NCI-H1436 (cell line): Measurements from ENCODE around the gene NT5DC3.
"Not testable (repeated sequence)": the region's sequence is repeated elsewhere in the genome, so short reads cannot be mapped to it uniquely, and the experiment has no call there.

ENCODE experiments used
- DNase-seq: peaks from one replicate; lab custom pipeline; 2025; lab: John Stamatoyannopoulos, UW

NT5DC3 gene

DNA sequence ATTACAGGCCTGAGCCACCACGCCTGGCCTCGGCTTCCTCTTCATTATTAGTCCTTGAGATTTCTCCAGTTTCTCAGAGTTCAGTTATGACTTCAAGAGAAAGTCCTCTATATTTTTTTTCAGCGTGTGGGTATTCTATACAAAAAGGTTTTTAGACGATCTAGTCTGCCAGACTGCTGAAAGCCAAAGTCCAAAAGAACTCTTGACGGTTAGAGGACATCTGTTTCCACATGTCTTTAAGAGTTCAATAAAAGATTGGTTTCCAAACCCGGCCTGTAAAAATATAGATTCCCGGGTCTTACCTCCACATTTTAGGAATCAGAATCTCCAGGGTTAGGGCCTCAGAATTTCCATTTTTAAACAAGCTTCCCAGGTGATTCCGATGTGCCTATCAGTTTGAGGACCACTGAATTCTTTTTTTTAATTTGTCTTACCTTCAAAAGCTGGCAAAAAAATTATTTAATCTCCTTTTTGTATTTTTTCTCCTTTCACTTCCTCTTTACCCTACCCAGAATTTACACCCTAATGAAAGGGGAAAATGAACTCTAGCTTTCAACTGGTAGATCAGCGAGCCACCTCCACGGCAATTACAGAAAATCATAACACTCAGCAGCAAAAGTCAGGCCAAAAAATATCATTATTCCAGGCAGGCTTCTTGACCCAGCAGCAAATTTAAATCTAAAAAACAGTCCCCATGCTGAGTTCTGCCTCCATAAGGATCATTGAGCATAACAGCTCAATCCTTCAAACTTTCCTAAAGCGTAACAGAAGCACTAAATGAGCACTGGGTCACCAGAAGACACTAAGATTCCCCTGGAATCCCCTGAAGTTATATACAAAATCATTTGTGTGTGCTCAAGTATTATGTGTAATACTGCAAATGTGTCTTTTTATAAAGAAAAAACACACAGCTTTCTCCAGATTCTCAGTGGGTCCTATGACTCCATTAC lies 8.7 kb downstream of the NT5DC3 start:
- no peak for DNase-seq

DNA sequence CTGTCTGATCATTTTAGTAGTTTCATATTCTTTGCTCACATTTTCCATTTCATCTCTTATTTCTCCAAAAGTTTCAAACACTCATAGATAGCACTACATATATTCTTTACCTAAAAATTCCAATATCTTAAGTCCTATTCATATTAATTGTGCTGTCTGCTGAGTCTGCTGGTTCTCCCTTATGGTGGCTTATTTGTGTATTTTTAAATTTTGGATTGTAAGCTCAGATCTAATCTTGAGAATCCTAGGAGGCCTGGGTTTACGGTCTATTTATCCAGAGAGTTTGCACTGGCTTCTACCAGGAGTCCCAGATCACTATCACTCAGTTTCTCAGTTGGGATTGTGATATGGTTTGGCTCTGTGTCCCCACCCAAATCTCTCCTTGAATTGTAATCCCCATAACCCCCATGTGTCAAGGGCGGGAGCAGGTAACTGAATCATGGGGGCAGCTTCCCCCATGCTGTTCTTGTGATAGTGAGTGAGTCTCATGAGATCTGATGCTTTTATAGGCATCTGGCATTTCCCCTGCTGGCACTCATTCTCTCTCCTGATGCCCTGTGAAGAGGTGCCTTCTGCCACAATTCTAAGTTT lies 10.2 kb downstream of the NT5DC3 start:
- no peak for DNase-seq

GRCh38 chr12:103830025-103830725 lies 10.9 kb downstream of the NT5DC3 start:
- DNase-seq: no peak

GRCh38 chr12:103829092-103829491 lies 11.9 kb downstream of the NT5DC3 start:
- DNase-seq: no peak

GRCh38 chr12:103827911-103828391 lies 13.1 kb downstream of the NT5DC3 start:
- no peak for DNase-seq

DNA sequence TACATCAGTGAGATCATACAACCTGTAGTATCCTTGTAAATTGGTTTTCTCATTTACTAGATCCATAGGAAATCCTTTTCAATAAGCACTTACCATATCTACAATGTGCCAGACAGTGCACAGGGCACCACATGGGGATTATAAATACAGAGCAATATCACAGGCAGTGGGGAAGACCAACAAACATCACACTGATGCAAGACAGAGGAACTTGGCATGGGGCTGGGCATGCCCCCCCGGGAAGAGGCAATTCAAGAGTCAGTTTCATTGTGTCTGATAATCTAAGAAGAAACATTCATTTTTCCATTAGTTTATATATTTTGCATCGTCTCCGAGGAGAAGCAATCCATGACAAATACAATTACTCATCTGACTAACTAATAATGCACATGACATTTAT lies 16.2 kb downstream of the NT5DC3 start:
- DNase-seq: no peak

- DNase-seq: no peak
Observed at GRCh38 chr12:103824290-103824689, 16.7 kb downstream of the NT5DC3 start.

DNA sequence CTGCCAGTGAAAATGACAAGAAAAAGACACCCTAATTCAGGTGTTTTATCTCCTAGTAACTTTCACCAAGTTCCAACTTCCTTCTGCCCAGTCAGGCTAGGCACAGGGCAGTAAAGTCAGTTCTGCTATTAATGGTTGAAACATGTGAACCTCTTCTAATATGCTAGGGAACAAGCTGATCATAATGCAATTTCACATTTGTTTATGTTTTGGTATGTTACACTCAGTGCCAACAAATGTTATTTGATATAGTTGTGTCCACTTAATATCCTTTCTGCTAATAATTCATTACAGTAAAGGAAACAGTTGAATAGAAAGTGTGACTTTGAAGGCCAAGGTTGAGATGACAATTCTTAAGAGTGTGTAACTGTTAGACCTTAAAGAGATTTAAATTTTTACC lies 17.2 kb downstream of the NT5DC3 start:
- DNase-seq: no peak

DNA sequence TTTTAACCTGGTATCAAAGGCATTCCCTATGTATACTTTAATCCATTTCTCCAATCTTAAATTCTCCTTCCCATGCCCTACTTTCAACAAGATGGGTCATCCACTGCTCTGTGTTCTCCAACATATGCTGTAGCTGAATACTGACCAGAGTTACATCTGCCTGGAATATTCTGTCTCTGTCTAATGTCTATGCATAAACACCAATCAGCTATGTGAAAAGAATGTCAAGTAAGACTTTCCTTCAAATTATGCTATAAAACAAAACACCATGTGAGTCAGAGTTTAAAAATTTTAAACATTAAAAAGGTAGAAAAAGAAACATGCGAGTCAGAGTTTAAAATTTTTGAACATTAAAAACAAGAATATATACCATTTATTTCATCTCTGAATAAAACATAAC lies 19.3 kb downstream of the NT5DC3 start:
- DNase-seq: no peak

DNA sequence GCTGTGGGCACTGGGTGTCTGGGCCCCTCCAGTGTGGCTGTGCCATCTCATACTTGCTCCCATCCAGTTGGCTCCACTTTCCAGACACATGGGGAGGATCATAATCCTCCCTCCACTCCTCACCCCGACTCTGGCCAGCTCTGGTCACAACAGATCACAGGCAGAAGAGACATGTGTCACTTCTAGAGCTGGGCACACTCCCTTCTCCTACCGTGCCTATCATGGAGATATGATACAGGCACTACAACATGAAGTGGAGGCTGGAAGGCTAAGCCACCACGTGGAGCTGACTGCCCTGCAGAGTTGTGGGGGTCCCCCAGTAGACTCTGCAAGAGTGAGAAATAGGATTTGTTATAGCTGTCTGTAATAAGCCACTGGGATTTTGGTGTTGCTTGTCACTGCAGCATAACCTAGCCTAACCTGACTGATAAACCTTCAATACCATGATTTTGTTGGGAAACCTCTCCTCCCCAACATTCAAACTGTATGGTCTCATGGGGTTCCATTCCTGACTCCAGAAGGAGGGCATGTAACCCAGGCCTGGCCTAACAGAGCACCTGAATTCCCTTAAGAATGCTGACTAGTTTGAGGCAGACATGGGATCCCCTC lies 20.0 kb downstream of the NT5DC3 start:
- no peak for DNase-seq

GRCh38 chr12:103820361-103820760 lies 20.7 kb downstream of the NT5DC3 start:
- DNase-seq: no peak

GRCh38 chr12:103819892-103820291 lies 21.1 kb downstream of the NT5DC3 start:
- DNase-seq: no peak

DNA sequence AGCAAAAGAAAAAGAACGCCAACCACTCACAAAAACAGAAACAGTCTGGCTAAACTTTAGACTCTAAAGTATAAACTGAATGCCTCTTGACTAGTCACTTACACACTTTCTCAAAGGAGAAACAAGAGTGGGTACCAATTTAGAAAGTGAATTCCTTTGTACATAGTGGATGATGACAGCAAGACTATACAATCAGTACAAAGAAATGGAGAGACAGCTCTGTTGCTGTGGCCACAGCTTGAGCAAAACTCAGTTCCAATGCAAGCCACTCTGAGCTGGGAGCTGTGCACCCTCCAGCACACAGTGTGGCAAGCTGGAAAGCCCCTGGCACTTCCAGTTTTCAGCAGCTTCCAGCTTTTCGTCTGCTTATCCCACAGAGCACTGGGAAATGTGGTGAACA lies 21.7 kb downstream of the NT5DC3 start:
- DNase-seq: no peak

DNA sequence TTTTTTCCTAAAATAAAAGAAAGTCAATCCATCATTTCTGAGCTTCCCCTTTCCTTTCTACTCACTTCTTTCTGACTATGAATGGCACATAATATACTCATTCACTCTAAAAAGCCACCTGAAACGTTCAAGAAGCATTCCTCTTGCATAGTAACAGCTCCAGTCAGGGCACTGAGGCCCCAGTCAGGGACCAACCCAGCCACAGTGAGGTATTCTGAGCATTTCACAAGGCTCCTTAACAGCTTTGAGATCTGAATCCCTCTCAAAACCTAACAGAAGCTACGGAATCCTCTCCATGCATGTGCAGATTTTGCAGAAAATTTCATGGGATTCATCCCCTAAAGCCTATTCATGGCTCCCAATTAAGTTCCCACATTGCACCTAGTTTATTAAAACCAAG lies 23.2 kb downstream of the NT5DC3 start:
- DNase-seq: no peak

GRCh38 chr12:103816663-103817062 lies 24.4 kb downstream of the NT5DC3 start:
- DNase-seq: no peak

DNA sequence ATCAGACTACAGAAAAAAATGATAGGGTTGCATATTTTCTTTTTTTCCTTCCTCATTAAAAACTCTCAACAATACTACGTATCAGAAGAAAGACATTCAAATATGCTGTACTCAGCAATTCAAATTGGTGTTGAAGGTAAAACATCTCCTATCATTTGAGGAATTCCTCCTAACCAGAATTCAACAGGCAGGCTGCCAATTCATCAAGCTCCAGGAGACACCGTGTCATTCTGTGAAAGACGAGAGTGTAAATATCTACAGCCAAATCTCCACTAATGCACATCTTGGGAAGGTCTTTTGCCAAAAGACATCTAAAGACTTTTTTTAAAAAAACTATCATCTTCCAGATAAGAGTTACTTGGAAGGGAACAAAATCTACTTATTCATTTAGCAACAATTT lies 26.6 kb downstream of the NT5DC3 start:
- no peak for DNase-seq

DNA sequence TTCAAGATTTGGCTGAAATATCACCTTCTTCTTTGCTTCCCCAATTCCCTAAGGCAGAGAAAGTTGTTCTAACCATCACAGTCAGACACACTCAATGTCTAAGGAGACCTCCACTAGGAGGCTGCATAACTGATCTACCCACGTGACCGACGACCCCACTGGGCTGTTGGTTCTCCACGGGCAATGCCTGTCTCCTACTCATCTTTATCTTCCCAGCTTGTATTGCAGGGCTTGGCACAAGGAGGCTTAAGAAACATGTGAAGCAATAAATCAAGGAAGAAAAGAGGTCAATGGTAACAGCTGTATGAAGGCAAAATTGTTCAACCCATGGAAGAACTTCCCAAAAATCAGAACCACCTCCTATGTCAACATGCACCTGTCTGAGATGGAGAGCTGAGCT lies 27.1 kb downstream of the NT5DC3 start:
- no peak for DNase-seq

DNA sequence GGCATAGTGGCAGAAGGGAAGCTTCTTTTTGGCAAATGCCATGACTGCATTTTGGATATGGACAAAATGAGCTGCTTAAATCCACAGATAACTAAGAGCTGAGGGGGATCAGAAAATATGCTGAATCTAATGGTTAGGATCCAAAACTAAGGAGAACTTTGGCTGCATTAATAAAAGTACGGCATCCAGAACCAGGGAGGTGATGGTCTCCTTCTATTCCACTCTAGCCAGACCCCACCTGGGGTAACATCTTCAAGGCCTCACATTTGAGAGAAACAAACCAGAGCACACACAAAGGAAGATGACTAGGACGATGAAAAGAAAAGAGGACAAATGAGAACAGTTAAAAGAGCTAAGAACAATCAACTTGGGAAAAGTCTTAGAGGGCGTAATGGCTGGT lies 27.6 kb downstream of the NT5DC3 start:
- DNase-seq: no peak

GRCh38 chr12:103812789-103813188 lies 28.2 kb downstream of the NT5DC3 start:
- no peak for DNase-seq

GRCh38 chr12:103811791-103812190 lies 29.2 kb downstream of the NT5DC3 start:
- no peak for DNase-seq

DNA sequence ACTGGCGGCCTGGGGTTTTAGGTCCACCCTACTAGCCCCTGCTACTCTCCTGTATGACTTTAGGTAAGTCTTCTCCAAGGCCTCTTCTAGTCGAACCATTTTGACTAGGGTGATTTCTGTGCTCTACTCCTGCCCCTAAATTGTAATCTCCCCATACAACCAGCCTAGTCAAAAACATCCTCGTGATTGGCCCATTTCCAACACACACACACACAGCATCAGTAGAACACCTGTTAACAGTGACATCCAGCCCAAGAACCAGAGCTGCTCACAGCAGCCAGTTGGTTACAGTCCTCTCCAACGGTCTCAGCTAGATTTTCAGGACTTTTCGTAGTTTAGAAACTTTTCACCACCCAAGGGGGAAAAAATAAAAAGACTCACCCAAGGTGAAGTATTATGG lies 30.9 kb downstream of the NT5DC3 start:
- no peak for DNase-seq

GRCh38 chr12:103809639-103810038 lies 31.4 kb downstream of the NT5DC3 start:
- DNase-seq: not testable (repeated sequence)
